H4 (cell line): Measurements from ENCODE around the gene INPP5A. TPM values are rescaled to one million over a fixed set of nuclear protein-coding genes. Genes with fewer than 3 reads are reported as not detected.

Source experiments
- DNase-seq: peaks from one replicate; pipeline ENCODE4 v3.0.0-alpha.2; 2015; ENCODE audit warnings: low spot score
- total RNA-seq: library from RNA; depleted of rRNA; stranded (reverse); fragments of >200 nt; shearing (Covaris generic); gene quantifications from 2 replicates; pipeline ENCODE4 v1.2.3, GENCODE V29; 2014

The INPP5A gene
- total RNA-seq, 1 experiment from 2014 or later = 21.0 TPM

- no peak for DNase-seq
Observed at GRCh38 chr10:132517951-132518521, 19.6 kb upstream of the INPP5A start.

- no peak for DNase-seq
Observed at GRCh38 chr10:132518572-132519381, 18.8 kb upstream of the INPP5A start.

DNA sequence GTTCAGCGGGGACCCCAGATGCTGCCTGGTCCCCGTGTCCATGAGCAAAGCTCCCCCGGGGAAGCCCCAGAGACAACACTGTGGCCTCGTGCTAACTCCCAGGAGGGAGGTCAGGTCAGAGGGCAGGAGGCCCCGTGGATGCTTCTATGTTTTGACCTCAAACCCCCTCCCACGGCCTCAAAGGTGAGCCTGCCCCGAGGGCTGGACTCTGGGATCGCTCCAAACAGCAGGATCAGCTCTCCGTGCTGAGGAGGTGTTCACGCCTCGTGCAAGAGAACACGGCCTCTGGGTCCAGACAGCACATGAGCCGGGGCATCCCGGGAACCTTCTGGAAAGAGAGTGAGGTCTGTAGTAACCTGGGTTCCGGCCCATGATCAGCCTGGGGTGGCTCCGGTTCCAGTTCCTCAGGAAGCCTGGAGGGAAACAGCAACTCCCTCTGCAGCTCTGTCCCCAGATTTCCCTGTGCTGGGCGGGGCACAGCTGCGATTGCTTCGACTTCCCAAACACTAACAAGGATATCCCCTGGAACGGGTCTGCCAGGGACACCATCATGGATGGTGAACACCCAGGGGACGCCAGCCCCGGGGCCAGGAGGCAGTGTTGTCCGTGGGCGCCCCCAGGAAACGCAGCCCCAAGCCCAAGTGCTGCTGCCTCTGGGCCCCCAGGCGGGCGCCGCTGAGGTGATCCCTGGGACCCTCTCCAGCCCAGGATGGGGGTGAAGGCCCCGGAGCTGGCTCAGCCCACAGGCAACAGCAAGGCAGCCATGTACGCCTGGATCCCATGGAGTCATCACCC lies 18.0 kb upstream of the INPP5A start:
- no peak for DNase-seq

DNA sequence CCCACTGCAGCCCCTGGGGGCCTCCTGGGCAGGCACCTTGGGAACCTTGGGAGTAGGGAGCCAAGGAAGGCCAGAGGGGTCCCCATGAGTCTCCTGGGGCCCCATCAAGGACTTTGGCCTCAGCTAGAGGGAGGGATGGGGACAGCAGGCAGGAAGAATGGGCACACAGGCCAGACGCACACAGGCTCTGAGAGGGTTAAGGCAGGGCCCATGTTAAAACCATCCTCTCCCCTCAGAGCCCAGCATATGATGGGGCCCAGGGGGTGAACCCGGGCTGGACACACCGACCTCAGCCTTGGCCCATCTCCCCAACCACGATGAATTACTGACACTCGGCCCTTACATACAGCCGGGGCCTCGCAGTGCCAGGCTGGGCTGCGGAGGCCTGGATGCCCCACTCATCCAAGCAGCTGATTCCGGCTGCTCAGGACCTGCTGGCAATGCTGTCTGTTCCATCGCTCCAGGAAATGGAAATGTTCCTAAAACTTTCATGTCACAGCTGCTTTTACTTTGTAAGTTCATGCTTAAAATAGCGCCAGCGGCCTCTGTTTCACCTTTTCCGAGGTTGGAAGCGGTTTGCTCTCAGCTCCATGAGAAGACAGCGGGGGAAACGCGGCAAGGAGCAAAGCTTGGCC lies 17.3 kb upstream of the INPP5A start:
- no peak for DNase-seq

DNA sequence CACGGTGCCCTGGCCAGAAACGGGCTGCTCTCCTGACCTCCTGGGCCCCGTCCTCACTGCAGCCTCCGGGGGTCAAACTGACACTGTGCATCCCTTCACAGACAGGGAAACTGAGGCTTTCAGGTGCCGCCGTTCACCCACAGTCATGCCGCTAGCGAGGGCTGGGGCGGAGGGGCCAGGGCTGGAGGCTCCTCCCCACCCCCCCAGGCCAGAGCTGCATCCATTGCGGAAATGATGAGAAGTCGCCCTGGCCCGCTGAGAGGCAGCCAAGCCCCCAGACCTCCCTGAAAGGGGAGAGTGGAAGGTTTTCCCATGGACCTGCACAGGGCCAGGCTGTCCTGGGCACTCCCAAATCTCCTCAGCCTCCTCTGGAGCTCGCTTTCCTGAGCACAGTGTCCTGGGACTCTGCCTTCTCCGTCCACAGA lies 16.5 kb upstream of the INPP5A start:
- no peak for DNase-seq

- DNase-seq = no peak
Observed at GRCh38 chr10:132521466-132522102, 16.0 kb upstream of the INPP5A start.

DNA sequence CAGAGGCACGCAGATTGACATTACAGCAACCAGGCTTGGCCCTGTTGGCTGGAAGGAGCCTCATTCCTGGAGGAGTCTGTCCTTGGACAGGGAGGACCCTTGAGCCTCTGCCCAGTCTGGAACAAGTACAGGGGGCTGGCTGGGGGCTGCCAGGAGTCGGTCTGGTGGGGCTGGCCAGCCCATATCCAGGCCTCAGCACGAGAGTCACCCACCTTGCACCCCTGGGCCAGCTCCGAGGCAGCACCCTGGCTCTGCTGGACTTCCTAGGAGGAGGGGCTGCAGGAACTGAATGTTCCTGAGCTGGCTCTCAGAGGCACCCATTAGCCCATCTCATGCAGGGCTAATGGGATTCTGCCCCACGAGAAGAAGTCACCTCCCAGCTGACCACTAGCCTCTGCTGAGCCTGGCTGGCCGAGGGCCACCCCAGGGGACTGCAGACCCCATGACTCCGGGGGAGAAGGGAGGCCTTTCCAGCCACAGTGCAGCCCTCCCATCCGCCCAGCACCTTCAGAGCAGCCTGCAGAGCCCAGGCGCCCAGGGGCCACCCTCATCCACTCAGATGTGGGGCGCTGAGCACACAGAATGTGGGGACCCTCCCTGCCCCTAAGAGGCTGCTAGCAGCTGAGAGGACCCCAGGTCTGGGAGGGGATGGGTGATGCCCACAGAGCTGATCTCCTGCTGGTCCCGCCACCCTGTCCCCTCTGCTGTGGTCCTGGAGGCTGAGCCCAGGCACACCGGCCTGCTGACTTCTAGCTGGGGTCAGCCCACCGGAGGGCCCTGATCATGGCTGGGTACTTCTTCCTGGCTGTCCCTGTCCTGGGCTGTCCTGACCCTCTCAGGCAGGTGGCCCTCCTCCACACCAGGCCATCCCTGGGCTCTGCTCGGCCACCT lies 14.8 kb upstream of the INPP5A start:
- DNase-seq = no peak

DNA sequence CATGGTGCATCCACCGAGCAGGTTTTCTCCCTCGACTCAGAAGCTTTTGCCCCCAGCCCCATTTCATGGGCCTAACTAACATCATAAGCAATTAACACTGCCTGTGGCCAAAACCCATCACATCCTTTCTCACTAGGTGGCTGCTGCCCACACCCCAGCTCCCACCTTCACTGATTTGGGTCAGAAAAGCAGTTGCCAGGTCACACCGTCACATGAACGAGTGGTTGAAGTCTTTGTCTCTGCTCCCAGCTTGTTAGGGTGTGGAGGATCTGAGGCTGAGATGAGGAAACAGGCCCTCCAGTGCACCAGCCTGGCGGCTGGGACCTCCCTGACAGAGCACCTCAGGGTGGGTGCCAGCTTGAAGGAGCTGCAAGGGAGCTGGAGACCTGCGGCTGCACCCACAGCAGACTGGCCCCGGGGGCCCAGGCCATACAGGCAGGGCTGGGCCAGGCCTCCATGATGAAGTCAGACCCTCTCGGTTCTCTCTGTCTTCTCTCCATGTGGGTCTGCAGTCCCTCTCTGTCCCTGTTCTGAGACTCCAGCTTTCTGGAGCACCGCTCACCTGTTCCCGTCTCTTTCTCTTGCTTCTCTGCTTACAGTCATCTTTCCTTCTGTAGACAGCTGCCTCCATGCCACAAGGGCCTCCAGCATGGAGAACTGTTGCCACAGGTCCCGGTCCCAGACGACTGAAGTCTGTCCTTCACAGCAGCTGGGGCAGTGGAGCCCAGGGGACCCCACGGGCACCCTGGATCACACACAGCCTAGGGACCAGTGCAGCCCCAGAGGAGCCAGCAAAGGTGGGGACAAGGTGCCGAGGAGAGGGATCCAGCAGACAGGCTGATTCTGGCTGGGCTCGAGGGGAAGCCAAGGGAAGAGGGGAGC lies 13.8 kb upstream of the INPP5A start:
- DNase-seq = no peak

DNA sequence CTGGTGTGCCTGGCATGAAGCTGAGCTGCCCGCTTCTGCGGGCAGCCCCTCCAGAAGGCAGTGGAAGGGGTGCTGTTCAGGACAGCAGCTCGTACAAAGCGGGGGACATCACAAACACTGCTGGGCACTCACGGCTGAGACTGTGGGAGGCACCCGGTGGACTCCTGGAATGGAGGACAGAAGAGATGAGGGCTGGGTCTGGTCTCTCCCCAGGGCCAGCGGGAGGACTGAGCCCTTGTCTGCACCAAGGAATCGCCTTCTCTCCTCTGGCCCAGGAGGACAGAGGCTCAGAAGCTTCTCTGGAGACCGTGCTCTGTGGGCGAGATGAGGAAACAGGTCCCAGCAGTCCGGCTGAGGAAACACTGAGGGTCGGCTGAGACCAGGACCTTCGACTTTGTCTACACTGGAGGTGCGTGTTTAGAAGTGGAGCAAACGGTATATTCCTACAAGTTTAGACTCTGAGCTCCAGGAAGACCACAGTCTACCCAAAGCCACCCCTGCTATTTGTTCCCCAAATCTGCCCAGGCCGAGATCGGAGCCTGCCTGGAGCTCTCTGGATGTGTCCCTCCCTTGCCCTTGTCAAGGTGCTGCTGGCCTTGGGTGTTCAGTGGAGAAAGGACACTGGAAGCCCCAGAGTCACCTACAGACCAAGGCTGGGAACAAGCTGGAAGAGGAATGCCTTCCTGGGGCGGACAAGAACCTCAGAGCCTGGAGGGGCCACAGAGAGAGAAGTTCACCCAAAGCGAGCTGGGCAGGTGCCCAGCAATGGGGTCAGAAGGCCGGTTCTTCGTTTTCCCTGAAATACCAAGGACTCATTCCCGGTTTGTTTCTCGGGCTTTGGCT lies 12.9 kb upstream of the INPP5A start:
- no peak for DNase-seq

DNA sequence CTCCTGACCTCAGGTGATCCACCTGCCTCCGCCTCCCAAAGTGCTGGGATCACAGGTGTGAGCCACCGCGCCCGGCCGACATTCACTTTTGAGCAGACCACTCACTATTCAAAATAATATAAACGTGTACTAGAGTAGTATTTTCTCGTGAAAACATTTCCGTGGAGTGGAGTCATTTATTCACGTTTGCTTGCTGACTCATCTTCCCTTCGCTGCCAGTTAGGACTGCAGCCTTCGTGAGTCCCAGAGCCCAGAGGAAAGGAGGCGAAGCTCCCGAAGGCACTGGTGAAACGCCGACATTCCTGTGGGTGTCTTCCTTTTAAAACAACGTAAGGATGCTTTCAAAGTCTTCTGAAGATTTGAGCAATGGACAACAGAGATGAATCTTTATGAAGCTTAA lies 10.9 kb upstream of the INPP5A start:
- no peak for DNase-seq

DNA sequence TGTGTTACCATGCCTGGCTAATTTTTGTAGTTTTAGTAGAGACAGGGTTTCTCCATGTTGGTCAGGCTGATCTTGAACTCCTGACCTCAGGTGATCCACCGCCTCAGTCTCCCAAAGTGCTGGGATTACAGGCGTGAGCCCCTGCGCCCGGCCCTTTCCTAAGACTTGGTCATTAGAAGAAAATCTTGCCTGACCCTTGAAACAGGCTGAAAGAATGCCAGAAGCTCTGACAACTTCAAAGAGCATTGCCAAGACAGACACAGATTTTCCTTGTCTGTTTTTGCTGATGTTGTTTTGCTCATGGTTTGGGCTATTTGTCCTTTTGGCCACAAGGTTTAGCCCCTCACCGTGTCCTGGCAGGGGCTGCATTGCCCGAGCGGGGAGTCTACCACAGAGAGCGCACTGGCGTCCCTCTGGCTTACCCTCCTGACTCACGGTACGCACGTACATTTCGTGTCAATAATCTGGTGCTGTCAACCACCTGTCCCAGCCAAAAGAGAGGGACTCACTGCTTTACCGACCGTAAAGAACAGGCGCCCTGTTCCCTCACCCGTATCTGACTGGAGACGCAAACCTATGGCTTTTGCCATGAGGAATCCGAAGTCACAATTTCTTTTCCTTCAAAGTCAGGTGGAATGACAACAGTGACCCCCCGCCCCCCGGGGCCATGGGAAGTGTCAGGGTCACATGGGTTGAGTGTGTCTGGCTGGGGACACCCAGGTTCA lies 10.1 kb upstream of the INPP5A start:
- DNase-seq = no peak

DNA sequence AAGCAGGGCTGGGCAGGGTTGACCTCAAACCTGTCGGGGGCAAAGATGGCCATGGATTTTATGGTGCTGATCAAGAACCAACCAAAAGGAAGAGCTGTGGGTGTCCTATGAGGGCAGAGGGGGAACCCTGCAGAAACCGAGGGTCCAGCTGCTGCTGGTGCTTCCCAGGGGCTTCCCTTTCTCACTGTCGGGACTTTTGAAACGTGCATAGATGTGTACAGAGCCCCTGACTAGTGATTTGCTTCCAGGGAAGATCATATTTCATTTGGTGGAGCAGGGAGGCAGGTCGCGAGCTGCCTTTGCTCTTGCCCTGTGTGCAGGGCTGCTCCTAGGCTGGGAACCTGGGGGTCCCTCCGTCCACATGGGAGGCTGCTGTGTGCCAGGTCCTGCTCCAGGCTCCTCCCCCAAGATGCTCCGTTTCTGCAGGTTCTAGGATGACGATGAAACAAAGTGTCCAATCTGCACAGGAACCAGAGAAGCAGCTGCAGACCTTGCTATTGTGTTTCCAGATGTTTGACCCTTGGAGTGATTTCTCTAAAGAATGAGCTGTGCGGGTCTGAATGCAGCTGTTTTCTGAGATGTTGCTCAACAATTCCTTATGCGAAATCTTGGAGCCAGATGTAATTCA lies 9.4 kb upstream of the INPP5A start:
- DNase-seq = no peak

GRCh38 chr10:132532179-132532578 lies 5.4 kb upstream of the INPP5A start:
- DNase-seq = no peak

- DNase-seq = peak; percentile 92
Observed at GRCh38 chr10:132532749-132533560, 4.6 kb upstream of the INPP5A start.

- DNase-seq = no peak
Observed at GRCh38 chr10:132533571-132534260, 3.9 kb upstream of the INPP5A start.
